Right renal cortex interstitium (tissue), 3 donors: ENCODE measurements around the gene GOLGA8Q. TPM values are rescaled to one million over a fixed set of nuclear protein-coding genes. Genes with fewer than 3 reads are reported as not detected.
"Not testable (repeated sequence)": the region's sequence is repeated elsewhere in the genome, so short reads cannot be mapped to it uniquely, and the experiment has no call there.

Experiments
- DNase-seq, 3 donors: peaks; one replicate each; pipeline ENCODE4 v3.0.0-alpha.2; 2013; ENCODE audit warnings: low read depth in 3 of 3, low spot score in 2 of 3
- polyA plus RNA-seq, 3 donors: library from polyadenylated mRNA; unstranded; fragments of 120-200 nt; gene quantifications; one replicate each; pipeline ENCODE4 v1.2.1, GENCODE V29; 2013; ENCODE audit not compliant: insufficient read length in 3 of 3

GOLGA8Q gene
- polyA plus RNA-seq = 1 to 10 TPM in 1 of 3 donors, under 1 TPM in 2; 0.32 to 1.0 (median 0.64) TPM

GRCh38 chr15:30551750-30552149 lies at the start of gene GOLGA8Q:
Gene GOLGA8Q, plus strand, starts transcription at chr15:30552050. Its CDS starts 28 bp downstream, at chr15:30552078.
- DNase-seq = not testable (repeated sequence)

GRCh38 chr15:30502904-30503781 lies 48.7 kb upstream of the GOLGA8Q start:
- DNase-seq = not testable (repeated sequence)

GRCh38 chr15:30504162-30504843 lies 47.5 kb upstream of the GOLGA8Q start:
- DNase-seq = peak in 1 of 3 donors; percentile 1

- not testable (repeated sequence) for DNase-seq
Observed at GRCh38 chr15:30514545-30514944, 37.3 kb upstream of the GOLGA8Q start.

DNA sequence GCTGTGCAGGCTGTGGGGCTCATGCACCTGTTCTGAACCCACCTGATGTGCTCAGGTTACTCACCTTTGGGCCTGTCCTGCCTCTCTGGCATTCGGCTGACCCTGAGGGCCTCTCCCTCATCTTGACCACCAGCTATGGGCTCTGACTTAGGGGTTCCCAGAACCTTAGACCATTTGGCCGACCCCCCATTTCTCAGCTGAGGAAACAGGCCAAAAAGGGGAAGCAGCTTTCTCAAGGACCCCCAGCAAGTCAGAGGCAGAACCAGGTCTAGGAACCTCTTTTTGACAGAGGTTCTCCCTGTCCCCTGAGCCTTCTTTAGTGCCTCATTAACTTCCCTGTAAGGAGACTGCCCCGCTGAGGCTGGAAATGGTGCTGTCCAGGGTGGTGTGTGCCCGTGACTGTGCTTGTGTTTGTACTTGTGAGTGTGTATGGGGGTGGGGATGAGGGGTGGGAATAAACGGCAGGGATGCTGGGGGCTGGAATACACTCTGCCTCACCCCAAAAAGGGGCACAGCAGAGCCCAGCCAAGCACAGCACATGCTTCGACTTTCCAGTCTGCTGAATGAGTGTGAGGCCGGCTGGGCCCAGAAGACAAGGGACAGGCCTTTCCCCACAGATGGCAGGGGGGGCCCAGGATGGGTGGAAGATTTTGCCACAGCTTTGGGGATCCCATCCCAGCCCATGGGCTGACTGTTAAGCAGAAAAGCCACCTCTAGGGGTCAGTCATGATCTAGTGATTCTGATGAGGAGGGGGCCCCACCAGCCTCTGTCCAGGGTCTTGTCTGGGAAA lies 28.2 kb upstream of the GOLGA8Q start:
- DNase-seq = not testable (repeated sequence)

DNA sequence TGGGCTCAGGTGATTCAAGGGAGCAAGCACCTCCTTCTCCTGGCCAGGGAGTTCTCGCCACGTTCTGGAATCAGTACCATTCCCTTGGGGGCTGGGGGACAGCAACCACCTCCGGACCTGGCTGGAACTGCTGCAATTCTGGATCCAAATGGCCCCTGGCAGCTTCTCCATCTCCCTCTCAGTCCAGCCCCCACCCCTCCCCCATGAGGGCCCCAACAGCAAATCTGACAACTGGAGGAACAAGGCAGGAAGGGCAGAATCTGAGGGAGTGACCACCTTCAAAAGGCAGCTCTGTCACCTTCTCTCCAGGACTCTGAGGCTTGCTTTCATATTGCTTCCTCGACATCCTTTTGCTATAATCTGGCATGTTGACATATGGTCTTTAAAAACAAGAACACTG lies 25.9 kb upstream of the GOLGA8Q start:
- DNase-seq = not testable (repeated sequence)

GRCh38 chr15:30529049-30529448 lies 22.8 kb upstream of the GOLGA8Q start:
- not testable (repeated sequence) for DNase-seq

GRCh38 chr15:30566949-30567348 lies 15.1 kb downstream of the GOLGA8Q start:
- not testable (repeated sequence) for DNase-seq

DNA sequence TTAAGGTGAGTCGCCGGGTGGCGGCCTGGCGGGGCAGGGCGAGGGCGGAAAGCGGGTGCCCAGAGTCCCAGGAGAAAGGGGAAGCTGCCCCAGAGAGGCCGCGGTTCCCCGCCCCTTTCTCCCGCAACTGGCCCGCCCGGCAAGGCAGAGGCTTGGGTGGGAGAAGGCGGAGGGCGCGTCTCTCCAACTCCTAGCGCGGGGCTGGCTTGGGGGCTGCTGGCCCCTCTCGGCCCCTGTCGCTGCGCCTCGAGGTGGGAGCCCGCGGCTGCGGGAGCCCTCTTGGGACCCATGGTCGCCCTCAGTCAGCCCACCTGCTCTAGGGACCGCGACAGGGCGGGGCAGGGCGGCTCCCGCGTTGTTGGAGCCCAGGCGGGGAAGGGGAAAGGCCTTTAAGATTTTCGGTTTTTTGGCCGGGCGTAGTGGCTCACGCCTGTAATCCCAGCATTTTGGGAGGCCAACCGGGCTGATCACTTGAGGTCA lies 21.2 kb downstream of the GOLGA8Q start:
- DNase-seq = not testable (repeated sequence)

GRCh38 chr15:30579394-30579970 lies 27.6 kb downstream of the GOLGA8Q start:
- not testable (repeated sequence) for DNase-seq

- DNase-seq = not testable (repeated sequence)
Observed at GRCh38 chr15:30580716-30581115, 28.9 kb downstream of the GOLGA8Q start.

DNA sequence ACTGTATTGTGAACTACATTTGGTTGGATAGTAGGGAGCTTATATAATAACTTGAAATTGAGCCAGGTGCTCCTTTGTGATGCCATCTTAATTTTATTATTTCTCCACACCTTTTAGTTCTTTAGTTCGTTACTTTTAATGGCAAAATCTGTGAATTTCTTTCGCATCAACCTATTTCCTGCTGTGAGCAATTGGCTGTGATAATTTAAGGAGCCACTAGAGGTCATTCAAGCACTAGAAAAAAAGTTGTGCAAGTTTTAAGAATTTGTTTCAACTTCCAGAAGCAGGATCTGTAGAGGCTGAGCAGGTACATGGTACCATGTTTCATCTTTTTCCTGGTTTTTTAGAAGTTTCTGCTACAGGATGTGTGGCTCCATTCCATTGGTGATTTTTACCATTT lies 47.1 kb downstream of the GOLGA8Q start:
- DNase-seq = not testable (repeated sequence)

DNA sequence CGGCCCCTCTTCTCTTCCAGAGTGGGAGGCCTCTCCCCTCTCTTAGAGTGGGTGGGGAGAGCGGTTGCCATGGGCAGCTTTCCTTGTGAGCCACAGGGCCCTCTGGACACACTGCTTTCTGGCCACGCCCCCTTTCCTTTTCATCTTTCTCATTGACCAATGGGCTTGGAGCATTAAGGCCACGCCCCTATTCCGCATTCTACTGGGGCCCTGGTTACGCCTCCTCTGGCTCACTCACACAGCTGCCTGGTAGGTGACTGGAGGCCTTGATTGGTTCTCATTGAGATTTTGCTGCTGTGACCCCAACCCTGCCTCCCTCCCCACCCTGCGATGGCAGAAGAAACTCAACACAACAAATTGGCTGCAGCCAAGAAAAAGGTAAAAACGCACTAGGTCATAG lies 51.9 kb downstream of the GOLGA8Q start, which contains the start of gene GOLGA8H:
Gene GOLGA8H (plus strand): TSS at position 233 of the 400 bp plus-strand sequence. CDS start 98 bp downstream, at position 331.
- DNase-seq = not testable (repeated sequence)

Other genes starting within 250 kb of the GOLGA8Q start
- 1 to 10 TPM; 1.5 to 1.7 (median 1.6) TPM for gene CHRFAM7A, start 158.5 kb upstream of the GOLGA8Q start, polyA plus RNA-seq
- gene GOLGA8R, start 137.8 kb upstream of the GOLGA8Q start, polyA plus RNA-seq = 1 to 10 TPM; 4.1 to 4.8 (median 4.3) TPM
- under 1 TPM; 0.58 to 0.86 (median 0.74) TPM for gene GOLGA8H, start 52.0 kb downstream of the GOLGA8Q start, polyA plus RNA-seq